H9 (cell line): ENCODE measurements around the gene TMEM129. TPM values are rescaled to one million over a fixed set of nuclear protein-coding genes. Genes with fewer than 3 reads are reported as not detected.

Experiments used
- DNase-seq: peaks from one replicate; pipeline ENCODE4 v3.0.0-alpha.2; 2017
- H2AFZ ChIP-seq: one replicate; pipeline ENCODE4 v1.6.1; 2013; ENCODE audit warnings: mild to moderate bottlenecking, low read length, control low read depth, moderate library complexity
- H2AK5ac ChIP-seq: 2 replicates; pipeline ENCODE4 v1.6.1; 2013; ENCODE audit warnings: low read length, control low read depth, mixed read lengths; ENCODE audit not compliant: insufficient read length
- H2BK120ac ChIP-seq: one replicate; pipeline ENCODE4 v1.6.1; 2013; ENCODE audit warnings: low read depth, mild to moderate bottlenecking, low read length, control low read depth, inconsistent platforms; ENCODE audit not compliant: poor library complexity, severe bottlenecking
- H2BK12ac ChIP-seq: 2 replicates; pipeline ENCODE4 v1.6.1; 2013; ENCODE audit warnings: low read length, control low read depth, mixed read lengths, low read depth; ENCODE audit not compliant: insufficient read length
- H2BK15ac ChIP-seq: 2 replicates; pipeline ENCODE4 v1.6.1; 2013; ENCODE audit warnings: low read depth, low read length, control low read depth
- H2BK20ac ChIP-seq: one replicate; pipeline ENCODE4 v1.6.1; 2013; ENCODE audit warnings: low read depth, mild to moderate bottlenecking, low read length, control low read depth, inconsistent platforms; ENCODE audit not compliant: poor library complexity, severe bottlenecking
- H2BK5ac ChIP-seq: 2 replicates; pipeline ENCODE4 v1.6.1; 2013; ENCODE audit warnings: low read length, control low read depth, mixed read lengths; ENCODE audit not compliant: insufficient read length
- H3K14ac ChIP-seq: 2 replicates; pipeline ENCODE4 v1.6.1; 2013; ENCODE audit warnings: low read length, control low read depth; ENCODE audit not compliant: insufficient read depth
- H3K18ac ChIP-seq: 2 replicates; pipeline ENCODE4 v1.6.1; 2013; ENCODE audit warnings: low read depth, mild to moderate bottlenecking, mixed read lengths, low read length, control low read depth; ENCODE audit not compliant: insufficient read length
- H3K23ac ChIP-seq: 2 replicates; pipeline ENCODE4 v1.6.1; 2013; ENCODE audit warnings: low read length, control low read depth, mixed read lengths, low read depth; ENCODE audit not compliant: insufficient read length
- H3K23me2 ChIP-seq: 2 replicates; pipeline ENCODE4 v1.6.1; 2013; ENCODE audit warnings: low read depth, mild to moderate bottlenecking, mixed read lengths, low read length, control low read depth; ENCODE audit not compliant: insufficient read length, poor library complexity, severe bottlenecking
- H3K27ac ChIP-seq: 2 replicates; pipeline ENCODE4 v1.5.1; 2013; ENCODE audit warnings: low read length, control low read depth, mixed read lengths, low read depth; ENCODE audit not compliant: insufficient read length
- H3K27me3 ChIP-seq: 2 replicates; pipeline ENCODE4 v1.6.1; 2013; ENCODE audit warnings: low read length, control low read depth, inconsistent platforms; ENCODE audit not compliant: insufficient read depth
- H3K4ac ChIP-seq: 2 replicates; pipeline ENCODE4 v1.6.1; 2013; ENCODE audit warnings: low read depth, mild to moderate bottlenecking, control low read depth, inconsistent platforms, low read length, moderate library complexity
- H3K4me1 ChIP-seq: 2 replicates; pipeline ENCODE4 v1.6.1; 2013; ENCODE audit warnings: low read length, control low read depth, inconsistent platforms; ENCODE audit not compliant: insufficient read depth
- H3K4me2 ChIP-seq: 2 replicates; pipeline ENCODE4 v1.6.1; 2013; ENCODE audit warnings: low read length, control low read depth, mixed read lengths; ENCODE audit not compliant: insufficient read length, insufficient read depth
- H3K56ac ChIP-seq: 2 replicates; pipeline ENCODE4 v1.6.1; 2013; ENCODE audit warnings: low read depth, mild to moderate bottlenecking, mixed read lengths, low read length, control low read depth; ENCODE audit not compliant: insufficient read length
- H3K79me1 ChIP-seq: 2 replicates; pipeline ENCODE4 v1.6.1; 2013; ENCODE audit warnings: low read depth, mild to moderate bottlenecking, moderate library complexity, low read length, control low read depth, inconsistent platforms; ENCODE audit not compliant: insufficient read depth, poor library complexity, severe bottlenecking
- H3K79me2 ChIP-seq: 2 replicates; pipeline ENCODE4 v1.6.1; 2013; ENCODE audit warnings: low read length, control low read depth, inconsistent platforms; ENCODE audit not compliant: insufficient read depth
- H3K9ac ChIP-seq: 2 replicates; pipeline ENCODE4 v1.6.1; 2013; ENCODE audit warnings: low read length, control low read depth, mixed read lengths; ENCODE audit not compliant: insufficient read length; ENCODE audit errors: extremely low read depth
- H3K9me3 ChIP-seq: one replicate; pipeline ENCODE4 v1.6.1; 2013; ENCODE audit warnings: low read depth, low read length, inconsistent platforms; ENCODE audit not compliant: control insufficient read depth
- H3T11ph ChIP-seq: one replicate; pipeline ENCODE4 v1.6.1; 2013; ENCODE audit warnings: mild to moderate bottlenecking, low read length, control low read depth, inconsistent platforms
- H4K20me1 ChIP-seq: one replicate; pipeline ENCODE4 v1.6.1; 2013; ENCODE audit not compliant: control insufficient read depth, insufficient read length, insufficient read depth
- H4K5ac ChIP-seq: 2 replicates; pipeline ENCODE4 v1.6.1; 2013; ENCODE audit warnings: low read depth, mild to moderate bottlenecking, mixed read lengths, low read length, control low read depth; ENCODE audit not compliant: insufficient read length
- H4K8ac ChIP-seq: replicated peaks from 2 replicates; pipeline ENCODE4 v1.6.1; 2013; ENCODE audit warnings: low read length, control low read depth, mixed read lengths, low read depth; ENCODE audit not compliant: insufficient read length
- H4K91ac ChIP-seq: 2 replicates; pipeline ENCODE4 v1.6.1; 2013; ENCODE audit warnings: low read depth, mild to moderate bottlenecking, moderate library complexity, mixed read lengths, low read length, control low read depth; ENCODE audit not compliant: insufficient read length
- H3K27ac Mint-ChIP-seq, 3 experiments: 2 replicates in 2 of 3; 3 replicates in 1 of 3; pipeline ENCODE4 v1.8.0; 2020 to 2021; ENCODE audit warnings: mixed read lengths in 3 of 3, mild to moderate bottlenecking in 1 of 3, moderate library complexity in 1 of 3
- H3K27me3 Mint-ChIP-seq: 2 replicates; pipeline ENCODE4 v1.8.0; 2021; ENCODE audit warnings: low read depth, mild to moderate bottlenecking, moderate library complexity, mixed read lengths
- H3K36me3 Mint-ChIP-seq, 3 experiments: 2 replicates in 2 of 3; 3 replicates in 1 of 3; pipeline ENCODE4 v1.8.0; 2020 to 2021; ENCODE audit warnings: low read depth in 3 of 3, mixed read lengths in 3 of 3; ENCODE audit not compliant: insufficient read depth in 1 of 3
- H3K4me1 Mint-ChIP-seq, 2 experiments: 2 replicates each; pipeline ENCODE4 v1.8.0; 2020; ENCODE audit warnings: mixed read lengths in 2 of 2
- H3K4me3 Mint-ChIP-seq, 2 experiments: 2 replicates in 1 of 2; 3 replicates in 1 of 2; pipeline ENCODE4 v1.8.0; 2020 to 2021; ENCODE audit warnings: mild to moderate bottlenecking in 2 of 2, mixed read lengths in 2 of 2, moderate library complexity in 1 of 2
- H3K9me3 Mint-ChIP-seq, 2 experiments: 2 replicates in 1 of 2; 3 replicates in 1 of 2; pipeline ENCODE4 v1.8.0; 2020; ENCODE audit warnings: mild to moderate bottlenecking in 2 of 2, mixed read lengths in 2 of 2, moderate library complexity in 1 of 2
- CTCF ChIP-seq: fragments of 200-600 bp; sonication (generic); conservative IDR thresholded peaks from 3 replicates; pipeline ENCODE4 v1.8.0; 2021; ENCODE audit warnings: antibody characterized with exemption, mild to moderate bottlenecking
- WGBS: extraction: QIAGEN DNeasy Blood & Tissue Kit; methylation state at CpG from one replicate; pipeline ENCODE4 v1.1.7; 2013; ENCODE audit warnings: missing lambda C conversion rate, low lambda C conversion rate, mixed read lengths; ENCODE audit not compliant: insufficient read length; ENCODE audit errors: extremely low coverage; 5-methylcytosine and 5-hydroxymethylcytosine counted together
- total RNA-seq: library from RNA; stranded (reverse); gene quantifications from 2 replicates; pipeline ENCODE4 v1.2.1, GENCODE V29; 2021

TMEM129 gene
- total RNA-seq, 1 experiment from 2014 or later: 27.3 TPM

- H2BK5ac ChIP-seq: no peak overlapping the region
- no peak overlapping the region for H3K23ac ChIP-seq
- H2BK20ac ChIP-seq: no peak overlapping the region
- no peak overlapping the region for H2BK120ac ChIP-seq
- H2BK15ac ChIP-seq: no peak overlapping the region
- H3K9me3 ChIP-seq: no peaks in the 10 kb centered on the region
- H3K14ac ChIP-seq: no peak overlapping the region
- H4K20me1 ChIP-seq: no peaks in the 10 kb centered on the region
- no peak overlapping the region for H4K91ac ChIP-seq
- H3K79me1 ChIP-seq: no peaks in the 10 kb centered on the region
- no peak overlapping the region for H3K4me3 Mint-ChIP-seq
- no peak overlapping the region for H2BK12ac ChIP-seq
- no peak overlapping the region for H4K8ac ChIP-seq
- H3K9me3 Mint-ChIP-seq: no peaks in the 10 kb centered on the region
- H4K5ac ChIP-seq: no peak overlapping the region
- H3K27me3 Mint-ChIP-seq: no peaks in the 10 kb centered on the region
- no peak for TF ChIP-seq CTCF
- H3K27ac ChIP-seq: no peak overlapping the region
- H3K79me2 ChIP-seq: no peaks in the 10 kb centered on the region
- no peaks in the 10 kb centered on the region for H3K27me3 ChIP-seq
- H2AK5ac ChIP-seq: no peak overlapping the region
- peaks cover 6 to 34% (median 25%) of the 10 kb centered on the region in 3 experiments; a peak in 6 of 7 replicates for H3K36me3 Mint-ChIP-seq
- no peak for DNase-seq
- no peak overlapping the region for H3K4ac ChIP-seq
- no peak overlapping the region for H3K18ac ChIP-seq
- H3K4me1 Mint-ChIP-seq: peaks cover 0 to 11% of the 10 kb centered on the region in 2 experiments; a peak in 1 of 4 replicates
- no peak overlapping the region for H3K9ac ChIP-seq
- no peak overlapping the region for H3K27ac Mint-ChIP-seq
- no peak overlapping the region for H3T11ph ChIP-seq
- H3K4me2 ChIP-seq: no peak overlapping the region
- H3K4me1 ChIP-seq: no peaks in the 10 kb centered on the region
- H3K56ac ChIP-seq: no peak overlapping the region
- WGBS: no CpG with 5 or more reads among the region's 33 CpGs
- H3K23me2 ChIP-seq: no peaks in the 10 kb centered on the region
- no peak overlapping the region for H2AFZ ChIP-seq
Measured at GRCh38 chr4:1746919-1747602, 25.9 kb upstream of the TMEM129 start.
